SK-N-SH treated with all-trans-retinoic acid at 6 μM for 48 hours (cell line): ENCODE data around the gene GBF1.

Experiments
- ARNTL ChIP-seq: fragments of 450-650 bp; formaldehyde crosslinking; IDR thresholded peaks from 2 replicates; pipeline ENCODE4 v1.5.0; 2020; ENCODE audit warnings: low read depth, mild to moderate bottlenecking, moderate library complexity, borderline replicate concordance
- BACH2 ChIP-seq: fragments of 250-450 bp; sonication (Bioruptor Pico); IDR thresholded peaks from 2 replicates; pipeline ENCODE4 v1.9.0; 2021; ENCODE audit warnings: mild to moderate bottlenecking, borderline replicate concordance
- PPARA ChIP-seq: fragments of 250-450 bp; sonication (Bioruptor Pico); IDR thresholded peaks from 2 replicates; pipeline ENCODE4 v1.5.0; 2020; ENCODE audit warnings: mild to moderate bottlenecking, borderline replicate concordance
- SNAI2 ChIP-seq: fragments of 250-450 bp; sonication (Bioruptor Pico); IDR thresholded peaks from 2 replicates; pipeline ENCODE4 v1.5.0; 2020; ENCODE audit warnings: mild to moderate bottlenecking, moderate library complexity
- TCF4 ChIP-seq: fragments of 250-450 bp; sonication (Bioruptor Pico); IDR thresholded peaks from 2 replicates; pipeline ENCODE4 v1.8.0; 2021; ENCODE audit warnings: mild to moderate bottlenecking, moderate library complexity, borderline replicate concordance
- ZC3H10 ChIP-seq: fragments of 250-450 bp; sonication (Bioruptor Pico); IDR thresholded peaks from 2 replicates; pipeline ENCODE4 v1.5.1; 2021; ENCODE audit warnings: mild to moderate bottlenecking, moderate library complexity
- ZFP3 ChIP-seq: fragments of 250-450 bp; sonication (Bioruptor Pico); IDR thresholded peaks from 2 replicates; pipeline ENCODE4 v1.5.0; 2020; ENCODE audit warnings: mild to moderate bottlenecking, moderate library complexity
- ZNF565 ChIP-seq: fragments of 450-650 bp; formaldehyde crosslinking; conservative IDR thresholded peaks from 2 replicates; pipeline ENCODE4 v1.5.0; 2020; ENCODE audit warnings: low read depth, mild to moderate bottlenecking, moderate library complexity
- ZNF70 ChIP-seq: fragments of 450-650 bp; formaldehyde crosslinking; IDR thresholded peaks from 2 replicates; pipeline ENCODE4 v1.5.0; 2020; ENCODE audit warnings: mild to moderate bottlenecking, moderate library complexity
- ZNF8 ChIP-seq: fragments of 450-650 bp; formaldehyde crosslinking; IDR thresholded peaks from 2 replicates; pipeline ENCODE4 v1.5.0; 2020; ENCODE audit warnings: mild to moderate bottlenecking, moderate library complexity
- TF ChIP-seq, protein P1 (sequence below): fragments of 250-450 bp; sonication (Bioruptor Pico); IDR thresholded peaks from 2 replicates; pipeline ENCODE4 v1.8.0; 2020; ENCODE audit warnings: mild to moderate bottlenecking, moderate library complexity, borderline replicate concordance

DNA sequence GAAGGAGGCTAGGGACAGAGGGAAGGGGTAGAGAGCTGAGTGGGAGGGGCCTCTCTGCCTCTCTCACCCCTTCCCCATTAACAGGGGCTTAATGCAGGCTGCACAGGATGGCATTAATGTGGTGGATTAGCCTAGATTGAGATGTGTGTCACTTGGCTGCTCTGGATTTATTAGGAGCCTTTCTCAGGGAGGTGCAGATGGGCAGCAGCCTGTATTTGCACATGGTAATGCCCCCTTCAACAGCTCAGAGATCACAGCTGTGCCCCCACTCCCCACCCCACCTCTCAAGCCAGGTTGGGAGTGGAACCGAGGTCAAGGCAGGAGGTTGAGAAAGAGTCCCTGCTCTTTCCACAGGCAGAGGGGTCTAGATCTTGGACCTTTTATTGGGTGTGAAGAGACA lies 11.3 kb upstream of the GBF1 start:
- TF ChIP-seq, protein P1, sequence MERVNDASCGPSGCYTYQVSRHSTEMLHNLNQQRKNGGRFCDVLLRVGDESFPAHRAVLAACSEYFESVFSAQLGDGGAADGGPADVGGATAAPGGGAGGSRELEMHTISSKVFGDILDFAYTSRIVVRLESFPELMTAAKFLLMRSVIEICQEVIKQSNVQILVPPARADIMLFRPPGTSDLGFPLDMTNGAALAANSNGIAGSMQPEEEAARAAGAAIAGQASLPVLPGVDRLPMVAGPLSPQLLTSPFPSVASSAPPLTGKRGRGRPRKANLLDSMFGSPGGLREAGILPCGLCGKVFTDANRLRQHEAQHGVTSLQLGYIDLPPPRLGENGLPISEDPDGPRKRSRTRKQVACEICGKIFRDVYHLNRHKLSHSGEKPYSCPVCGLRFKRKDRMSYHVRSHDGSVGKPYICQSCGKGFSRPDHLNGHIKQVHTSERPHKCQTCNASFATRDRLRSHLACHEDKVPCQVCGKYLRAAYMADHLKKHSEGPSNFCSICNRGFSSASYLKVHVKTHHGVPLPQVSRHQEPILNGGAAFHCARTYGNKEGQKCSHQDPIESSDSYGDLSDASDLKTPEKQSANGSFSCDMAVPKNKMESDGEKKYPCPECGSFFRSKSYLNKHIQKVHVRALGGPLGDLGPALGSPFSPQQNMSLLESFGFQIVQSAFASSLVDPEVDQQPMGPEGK (CRISPR knock-in tag), result no peak
- TF ChIP-seq ZFP3 (no peak), TCF4 (no peak), PPARA (CRISPR knock-in tag) (no peak), SNAI2 (CRISPR knock-in tag) (no peak), ZNF70 (CRISPR knock-in tag) (no peak), ZNF565 (CRISPR knock-in tag) (no peak), BACH2 (CRISPR knock-in tag) (no peak), ARNTL (CRISPR knock-in tag) (no peak), ZC3H10 (CRISPR knock-in tag) (no peak), ZNF8 (CRISPR knock-in tag) (no peak)
